Measurements from ENCODE around the gene PDE4B.

GRCh38 chr1:66282343-66282852 lies 489.7 kb downstream of the PDE4B start:
- TF ChIP-seq CTCF (IDR thresholded peaks at IDR 0.05) (peak in 2 of 6 experiments; percentile 4 to 9), POLR2A (IDR thresholded peaks at IDR 0.05) (no peak)

All from esophagus squamous epithelium (tissue), 4 donors.